ENCODE data around the gene CIBAR2. TPM values are rescaled to one million over a fixed set of nuclear protein-coding genes. Genes with fewer than 3 reads are reported as not detected.

The CIBAR2 gene
- total RNA-seq, 2 donors from 2014 or later = not detected

DNA sequence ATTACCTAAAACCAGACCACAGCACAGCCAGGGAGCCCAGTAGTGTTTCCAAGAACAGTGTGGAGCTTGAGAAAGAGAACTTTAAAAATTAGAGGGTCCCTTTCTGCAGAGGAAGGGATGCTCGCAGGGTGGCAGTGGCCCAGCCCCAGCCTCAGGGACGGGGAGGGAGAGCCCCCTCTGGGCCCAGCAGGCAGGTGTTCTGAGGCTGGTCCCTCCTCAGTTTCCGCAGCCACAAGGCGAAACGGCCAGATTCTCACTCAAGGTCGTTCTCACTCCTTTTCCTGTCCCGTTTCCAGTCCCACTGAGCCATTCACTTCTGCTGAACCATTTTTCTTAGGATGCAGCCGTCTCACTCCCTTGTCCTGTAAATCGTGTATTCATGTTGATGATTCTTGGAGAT lies 20.0 kb downstream of the CIBAR2 start:
- H3K27ac ChIP-seq = no peak overlapping the region
- WGBS = 84% methylated on average over 9 of the region's 9 CpGs
- peaks cover 6% of the 10 kb centered on the region for H3K4me1 ChIP-seq (replicated peaks)
- intact Hi-C loops (cut with DNase I) = no loop called here
- no peak for DNase-seq (ENCODE audit: low spot score)
- no peaks in the 10 kb centered on the region for H3K36me3 ChIP-seq
- H3K27me3 ChIP-seq (replicated peaks; ENCODE audit: insufficient read depth) = no peaks in the 10 kb centered on the region
- H3K9me3 ChIP-seq = no peaks in the 10 kb centered on the region
- no peak overlapping the region for H3K4me3 ChIP-seq
- TF ChIP-seq, protein P1, sequence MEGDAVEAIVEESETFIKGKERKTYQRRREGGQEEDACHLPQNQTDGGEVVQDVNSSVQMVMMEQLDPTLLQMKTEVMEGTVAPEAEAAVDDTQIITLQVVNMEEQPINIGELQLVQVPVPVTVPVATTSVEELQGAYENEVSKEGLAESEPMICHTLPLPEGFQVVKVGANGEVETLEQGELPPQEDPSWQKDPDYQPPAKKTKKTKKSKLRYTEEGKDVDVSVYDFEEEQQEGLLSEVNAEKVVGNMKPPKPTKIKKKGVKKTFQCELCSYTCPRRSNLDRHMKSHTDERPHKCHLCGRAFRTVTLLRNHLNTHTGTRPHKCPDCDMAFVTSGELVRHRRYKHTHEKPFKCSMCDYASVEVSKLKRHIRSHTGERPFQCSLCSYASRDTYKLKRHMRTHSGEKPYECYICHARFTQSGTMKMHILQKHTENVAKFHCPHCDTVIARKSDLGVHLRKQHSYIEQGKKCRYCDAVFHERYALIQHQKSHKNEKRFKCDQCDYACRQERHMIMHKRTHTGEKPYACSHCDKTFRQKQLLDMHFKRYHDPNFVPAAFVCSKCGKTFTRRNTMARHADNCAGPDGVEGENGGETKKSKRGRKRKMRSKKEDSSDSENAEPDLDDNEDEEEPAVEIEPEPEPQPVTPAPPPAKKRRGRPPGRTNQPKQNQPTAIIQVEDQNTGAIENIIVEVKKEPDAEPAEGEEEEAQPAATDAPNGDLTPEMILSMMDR (IDR thresholded peaks at IDR 0.05) = no peak
- TF ChIP-seq POLR2AphosphoS5 (IDR thresholded peaks at IDR 0.05) (no peak), POLR2A (IDR thresholded peaks at IDR 0.05) (no peak)

DNA sequence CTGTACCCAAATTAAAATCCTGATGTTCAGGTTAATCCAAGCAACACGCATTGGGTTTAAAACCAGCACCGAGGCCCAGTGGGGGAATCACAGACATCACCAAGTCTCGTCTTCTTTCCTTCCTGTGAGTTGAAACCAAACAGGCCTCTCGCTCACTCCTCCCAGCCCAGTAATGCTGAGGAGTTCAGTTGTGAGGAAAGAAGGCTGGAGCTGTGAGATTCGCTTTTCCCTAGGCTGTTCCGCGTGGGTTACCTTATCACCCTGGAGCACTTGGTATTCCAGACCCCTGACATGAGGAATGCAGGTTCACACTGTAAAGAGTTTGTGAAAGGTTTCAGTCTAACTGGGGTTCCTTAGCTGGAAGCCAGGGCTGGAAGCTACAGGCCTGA lies 20.8 kb downstream of the CIBAR2 start:
- WGBS = 91% methylated on average over 7 of the region's 7 CpGs
- no peak overlapping the region for H3K4me3 ChIP-seq
- H3K27me3 ChIP-seq (replicated peaks; ENCODE audit: insufficient read depth) = no peaks in the 10 kb centered on the region
- DNase-seq (ENCODE audit: low spot score) = no peak
- no peaks in the 10 kb centered on the region for H3K9me3 ChIP-seq
- no peak overlapping the region for H3K27ac ChIP-seq
- no peak for TF ChIP-seq POLR2A (IDR thresholded peaks at IDR 0.05)
- no peak for TF ChIP-seq POLR2AphosphoS5 (IDR thresholded peaks at IDR 0.05)
- TF ChIP-seq, protein P1 (IDR thresholded peaks at IDR 0.05) = no peak
- peaks cover 6% of the 10 kb centered on the region for H3K4me1 ChIP-seq (replicated peaks)
- H3K36me3 ChIP-seq = no peaks in the 10 kb centered on the region
- intact Hi-C loops (cut with DNase I) = no loop called here

DNA sequence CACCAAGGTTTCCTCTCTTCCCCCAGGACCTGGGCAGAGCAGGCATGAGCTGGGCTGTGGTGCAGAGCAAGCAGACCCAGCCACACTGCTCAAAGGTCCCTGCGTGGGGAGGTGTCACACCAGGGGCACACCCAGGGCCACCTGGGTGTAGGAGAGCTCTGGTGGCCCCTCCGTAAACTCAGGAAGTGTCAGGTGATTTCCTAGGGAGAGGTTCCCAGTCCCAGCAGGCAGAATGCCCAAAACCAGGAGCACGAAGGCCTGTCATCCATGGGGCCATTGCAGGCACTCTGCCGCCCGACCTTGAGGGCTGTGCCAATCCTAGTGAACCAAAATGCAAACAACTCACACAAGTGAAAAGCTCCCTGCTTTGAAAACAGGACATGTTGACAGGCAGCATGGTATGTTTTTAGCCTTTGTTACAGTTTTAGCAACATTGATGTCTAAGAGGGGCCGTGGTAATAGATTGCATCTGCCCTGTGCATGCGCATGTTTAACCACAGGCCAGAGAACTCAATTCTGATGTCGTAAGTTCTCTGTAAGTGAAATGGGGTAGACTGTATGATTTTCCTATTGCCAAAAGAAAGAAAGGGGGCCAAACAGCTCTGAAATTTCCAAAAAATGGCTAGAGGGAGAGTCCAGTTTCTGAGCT lies 21.3 kb downstream of the CIBAR2 start:
- no peak for TF ChIP-seq POLR2A (IDR thresholded peaks at IDR 0.05)
- TF ChIP-seq POLR2AphosphoS5 (IDR thresholded peaks at IDR 0.05) = no peak
- TF ChIP-seq, protein P1 (IDR thresholded peaks at IDR 0.05) = no peak
- H3K4me3 ChIP-seq = no peak overlapping the region
- H3K4me1 ChIP-seq (replicated peaks) = peaks cover 6% of the 10 kb centered on the region
- WGBS = 76% methylated on average over 8 of the region's 8 CpGs
- no peaks in the 10 kb centered on the region for H3K36me3 ChIP-seq
- DNase-seq (ENCODE audit: low spot score) = no peak
- H3K9me3 ChIP-seq = no peaks in the 10 kb centered on the region
- intact Hi-C loops (cut with DNase I) = no loop called here
- no peaks in the 10 kb centered on the region for H3K27me3 ChIP-seq (replicated peaks; ENCODE audit: insufficient read depth)
- no peak overlapping the region for H3K27ac ChIP-seq

DNA sequence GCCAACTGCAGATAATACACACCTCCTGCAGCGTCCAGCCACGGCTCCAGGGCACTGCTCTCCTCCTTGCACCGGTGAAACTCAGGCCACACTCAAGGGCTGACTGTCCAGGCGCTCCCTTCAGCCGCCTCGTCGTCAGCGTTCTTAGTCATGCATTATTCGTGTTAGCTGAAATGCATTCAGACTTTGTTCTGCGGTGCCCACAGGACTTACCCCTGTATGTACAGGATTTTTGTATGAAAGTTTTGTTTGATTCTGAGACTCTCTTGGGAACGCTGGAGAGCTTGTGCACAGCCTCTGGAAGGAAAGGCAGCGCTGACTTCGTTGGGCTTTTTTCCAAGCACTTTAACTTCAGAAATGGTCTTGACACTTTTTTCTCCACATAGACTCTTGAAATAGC lies 22.1 kb downstream of the CIBAR2 start:
- DNase-seq (ENCODE audit: low spot score) = no peak
- 67% methylated on average over 13 of the region's 13 CpGs for WGBS
- intact Hi-C loops (cut with DNase I) = no loop called here
- H3K4me1 ChIP-seq (replicated peaks) = peaks cover 6% of the 10 kb centered on the region
- no peaks in the 10 kb centered on the region for H3K36me3 ChIP-seq
- H3K27ac ChIP-seq = peak overlapping the region in 1 of 2 donors; percentile 33
- H3K27me3 ChIP-seq (replicated peaks; ENCODE audit: insufficient read depth) = no peaks in the 10 kb centered on the region
- no peaks in the 10 kb centered on the region for H3K9me3 ChIP-seq
- TF ChIP-seq POLR2AphosphoS5 (IDR thresholded peaks at IDR 0.05) = no peak
- TF ChIP-seq, protein P1 (IDR thresholded peaks at IDR 0.05) = no peak
- TF ChIP-seq POLR2A (IDR thresholded peaks at IDR 0.05) = no peak
- H3K4me3 ChIP-seq = no peak overlapping the region

DNA sequence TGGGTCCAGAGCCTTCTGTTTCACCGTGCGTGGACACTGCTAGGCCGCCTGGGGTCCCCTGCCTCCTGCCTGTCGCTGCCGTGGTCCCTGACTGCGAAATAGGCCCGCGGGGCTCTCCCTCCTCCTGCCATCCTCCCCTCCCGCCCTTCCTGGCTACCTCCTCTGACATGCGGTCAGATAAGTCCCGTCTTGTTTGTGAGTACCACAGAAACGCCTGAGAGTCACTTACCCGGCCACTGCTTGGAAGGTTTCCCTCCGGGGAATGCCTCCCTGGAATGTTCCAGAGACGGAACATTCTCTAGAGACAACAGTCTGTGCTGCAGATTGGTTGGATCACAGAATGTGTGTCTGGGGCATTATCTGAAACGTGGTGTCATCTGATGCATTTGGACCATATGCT lies 22.7 kb downstream of the CIBAR2 start:
- Histone ChIP-seq H3K9me3 (no peaks in the 10 kb centered on the region), H3K4me1 (replicated peaks) (peaks cover 6% of the 10 kb centered on the region), H3K36me3 (no peaks in the 10 kb centered on the region), H3K27me3 (replicated peaks; ENCODE audit: insufficient read depth) (no peaks in the 10 kb centered on the region), H3K27ac (peak overlapping the region; percentile 33 to 55), H3K4me3 (no peak overlapping the region)
- TF ChIP-seq POLR2A (IDR thresholded peaks at IDR 0.05) (no peak), POLR2AphosphoS5 (IDR thresholded peaks at IDR 0.05) (peak; percentile 91)
- TF ChIP-seq, protein P1 (IDR thresholded peaks at IDR 0.05) = no peak
- peak; percentile 79 for DNase-seq (ENCODE audit: low spot score)
- WGBS = 18% methylated on average over 16 of the region's 16 CpGs
- intact Hi-C loops (cut with DNase I) = loop anchor here (5.0 to 10.0 kb wide), 3 partner anchors 62 to 345 kb away; partner anchors contain the start of gene KIAA0513
